HFF-Myc (cell line): Measurements from ENCODE around the gene PPFIA2.
A peak's percentile ranks its signal among the peaks of the same experiment; 100 is the strongest.

Experiments
- DNase-seq: peaks from one replicate; pipeline ENCODE4 v3.0.0-alpha.2; 2011; ENCODE audit warnings: low read depth; ENCODE audit errors: extremely low read depth
- H3K4me3 ChIP-seq: replicated peaks from 2 replicates; pipeline ENCODE4 v1.5.1; 2011; ENCODE audit warnings: low read depth, mild to moderate bottlenecking, control low read depth, low read length
- CTCF ChIP-seq: IDR thresholded peaks from 2 replicates; pipeline ENCODE4 v1.5.1; 2012; ENCODE audit warnings: mild to moderate bottlenecking, low read depth, low read length, control low read depth; ENCODE audit errors: missing control alignments

PPFIA2 gene

GRCh38 chr12:81627336-81628189 lies 131.6 kb downstream of the PPFIA2 start:
- DNase-seq: peak; percentile 7
- peak; percentile 34 for TF ChIP-seq CTCF
- no peak overlapping the region for H3K4me3 ChIP-seq

- no peak overlapping the region for H3K4me3 ChIP-seq
- no peak for DNase-seq
Measured at GRCh38 chr12:81626406-81626805, 132.7 kb downstream of the PPFIA2 start.

GRCh38 chr12:81617915-81618314 lies 141.2 kb downstream of the PPFIA2 start:
- no peak for DNase-seq
- no peak overlapping the region for H3K4me3 ChIP-seq
- TF ChIP-seq CTCF: no peak

More at GRCh38 chr12:81626406-81626805, 132.7 kb downstream of the PPFIA2 start:
- no peak for TF ChIP-seq CTCF

- no peak for DNase-seq
- no peak for TF ChIP-seq CTCF
- H3K4me3 ChIP-seq: no peak overlapping the region
Measured at GRCh38 chr12:81615026-81615588, 144.0 kb downstream of the PPFIA2 start.

GRCh38 chr12:81610955-81611889 lies 147.9 kb downstream of the PPFIA2 start:
- no peak for DNase-seq
- no peak overlapping the region for H3K4me3 ChIP-seq

More at GRCh38 chr12:81610955-81611889, 147.9 kb downstream of the PPFIA2 start:
- no peak for TF ChIP-seq CTCF
